Naive thymus-derived CD4-positive, alpha-beta T cell (primary cell): ENCODE measurements around the gene PLA2G12A. TPM values are rescaled to one million over a fixed set of nuclear protein-coding genes. Genes with fewer than 3 reads are reported as not detected.

ENCODE experiments used
- polyA plus RNA-seq, 2 donors: library from polyadenylated mRNA; unstranded; fragments of 300-500 nt; fragmentation: Illumina TruSeq; gene quantifications; one replicate each; pipeline ENCODE4 v1.2.3, GENCODE V29; 2021
- total RNA-seq, 6 experiments: library from RNA in 5 of 6; stranded (reverse) in 5 of 6; gene quantifications; 1 replicate in 5 of 6; 2 replicates in 1 of 6; pipeline ENCODE4 v1.2.3 and lab custom pipeline; 2021 to 2026

Gene PLA2G12A
- total and polyA plus RNA-seq, 7 experiments from 2014 or later, result 11.5 to 48.4 (median 14.6) TPM

Other genes starting within 250 kb of the PLA2G12A start
- gene MCUB, start 169.8 kb downstream of the PLA2G12A start, total RNA-seq, result 100 to 1,000 TPM in 4 of 5 experiments, 10 to 100 TPM in 1; 83.4 to 177 (median 114) TPM
- 100 to 1,000 TPM; 191 to 207 TPM for gene MCUB, start 169.8 kb downstream of the PLA2G12A start, polyA plus RNA-seq
- gene CASP6, start 26.6 kb downstream of the PLA2G12A start, total RNA-seq, result 10 to 100 TPM in 4 of 5 experiments, 1 to 10 TPM in 1; 9.3 to 29.9 (median 23.6) TPM
- 10 to 100 TPM; 63.1 to 85.8 TPM for gene CASP6, start 26.6 kb downstream of the PLA2G12A start, polyA plus RNA-seq
- gene CFI, start 71.9 kb upstream of the PLA2G12A start, total RNA-seq, result not detected
- gene CFI, start 71.9 kb upstream of the PLA2G12A start, polyA plus RNA-seq, result not detected
- 10 to 100 TPM in 4 of 5 experiments, 1 to 10 TPM in 1; 9.5 to 24.8 (median 10.3) TPM for gene GAR1, start 85.7 kb upstream of the PLA2G12A start, total RNA-seq
- gene GAR1, start 85.7 kb upstream of the PLA2G12A start, polyA plus RNA-seq, result 10 to 100 TPM; 16.4 to 18.6 TPM
- under 1 TPM in 1 of 5 experiments, not detected in 4; 0.49 TPM for gene RRH, start 97.9 kb upstream of the PLA2G12A start, total RNA-seq
- not detected for gene RRH, start 97.9 kb upstream of the PLA2G12A start, polyA plus RNA-seq
- gene LRIT3, start 118.0 kb upstream of the PLA2G12A start, total RNA-seq, result under 1 TPM; 0.17 to 0.41 (median 0.34) TPM
- gene LRIT3, start 118.0 kb upstream of the PLA2G12A start, polyA plus RNA-seq, result under 1 TPM in 1 of 2 donors, not detected in 1; 0.15 TPM
- under 1 TPM in 1 of 5 experiments, not detected in 4; 0.86 TPM for gene EGF, start 182.8 kb upstream of the PLA2G12A start, total RNA-seq
- gene EGF, start 182.8 kb upstream of the PLA2G12A start, polyA plus RNA-seq, result not detected